ENCODE measurements around the gene FCHSD1.
A peak's percentile ranks its signal among the peaks of the same experiment; 100 is the strongest.

The FCHSD1 gene

DNA sequence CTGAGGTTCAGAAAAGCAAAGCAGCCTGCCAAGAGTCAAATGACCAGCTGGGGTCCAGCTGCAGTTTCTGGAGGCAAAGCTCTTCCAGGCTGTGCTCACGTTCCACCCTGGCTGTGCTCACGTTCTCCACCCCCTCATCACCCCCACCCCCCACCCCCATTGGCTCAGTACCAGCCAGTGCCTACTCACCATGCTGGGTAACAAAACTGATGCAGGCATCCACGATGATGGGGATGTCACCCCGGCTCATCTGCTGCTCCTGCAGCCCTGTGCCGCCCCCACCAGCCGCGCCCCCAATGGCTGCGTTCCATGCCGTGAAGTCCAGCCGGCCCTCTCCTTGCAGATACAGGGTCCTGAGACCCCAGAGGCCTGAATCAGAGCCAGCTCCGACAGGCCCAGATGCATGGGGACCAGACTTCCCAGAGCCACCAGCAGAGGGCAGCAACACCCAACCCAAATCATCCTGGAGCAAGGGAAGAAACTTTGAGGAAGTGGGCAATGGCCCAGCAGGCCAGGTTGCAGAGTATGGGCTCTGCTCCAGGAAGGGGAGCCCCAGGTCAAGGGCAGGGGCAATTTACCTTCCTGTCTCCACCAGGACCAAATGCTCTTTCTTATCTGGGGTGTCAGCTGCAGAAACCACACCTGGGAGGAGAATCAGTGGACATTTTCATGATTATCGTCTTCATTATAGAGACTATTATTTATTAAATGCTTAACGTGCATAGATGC, 13.7 kb upstream of the FCHSD1 start:
- Histone ChIP-seq H3K27me3 (ENCODE audit: insufficient read depth, poor library complexity, severe bottlenecking) (no peaks in the 10 kb centered on the region), H3K4me3 (replicated peaks; ENCODE audit: insufficient read depth, low read length) (no peak overlapping the region), H3K27ac (replicated peaks) (peak overlapping the region; percentile 8; the same call in 1 of the 2 replicates)
- DNase-seq (ENCODE audit: low read depth in 1 of 2, low spot score in 1 of 2), result peak; percentile 70 to 85
- TF ChIP-seq POLR2AphosphoS5 (IDR thresholded peaks at IDR 0.05; ENCODE audit: low read depth), result no peak
- TF ChIP-seq, protein P1, sequence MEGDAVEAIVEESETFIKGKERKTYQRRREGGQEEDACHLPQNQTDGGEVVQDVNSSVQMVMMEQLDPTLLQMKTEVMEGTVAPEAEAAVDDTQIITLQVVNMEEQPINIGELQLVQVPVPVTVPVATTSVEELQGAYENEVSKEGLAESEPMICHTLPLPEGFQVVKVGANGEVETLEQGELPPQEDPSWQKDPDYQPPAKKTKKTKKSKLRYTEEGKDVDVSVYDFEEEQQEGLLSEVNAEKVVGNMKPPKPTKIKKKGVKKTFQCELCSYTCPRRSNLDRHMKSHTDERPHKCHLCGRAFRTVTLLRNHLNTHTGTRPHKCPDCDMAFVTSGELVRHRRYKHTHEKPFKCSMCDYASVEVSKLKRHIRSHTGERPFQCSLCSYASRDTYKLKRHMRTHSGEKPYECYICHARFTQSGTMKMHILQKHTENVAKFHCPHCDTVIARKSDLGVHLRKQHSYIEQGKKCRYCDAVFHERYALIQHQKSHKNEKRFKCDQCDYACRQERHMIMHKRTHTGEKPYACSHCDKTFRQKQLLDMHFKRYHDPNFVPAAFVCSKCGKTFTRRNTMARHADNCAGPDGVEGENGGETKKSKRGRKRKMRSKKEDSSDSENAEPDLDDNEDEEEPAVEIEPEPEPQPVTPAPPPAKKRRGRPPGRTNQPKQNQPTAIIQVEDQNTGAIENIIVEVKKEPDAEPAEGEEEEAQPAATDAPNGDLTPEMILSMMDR (IDR thresholded peaks at IDR 0.05; ENCODE audit: insufficient read depth, low read length), result peak; percentile 88
- TF ChIP-seq GABPA (IDR thresholded peaks at IDR 0.05; ENCODE audit: low read depth), result no peak
- TF ChIP-seq, protein P2, sequence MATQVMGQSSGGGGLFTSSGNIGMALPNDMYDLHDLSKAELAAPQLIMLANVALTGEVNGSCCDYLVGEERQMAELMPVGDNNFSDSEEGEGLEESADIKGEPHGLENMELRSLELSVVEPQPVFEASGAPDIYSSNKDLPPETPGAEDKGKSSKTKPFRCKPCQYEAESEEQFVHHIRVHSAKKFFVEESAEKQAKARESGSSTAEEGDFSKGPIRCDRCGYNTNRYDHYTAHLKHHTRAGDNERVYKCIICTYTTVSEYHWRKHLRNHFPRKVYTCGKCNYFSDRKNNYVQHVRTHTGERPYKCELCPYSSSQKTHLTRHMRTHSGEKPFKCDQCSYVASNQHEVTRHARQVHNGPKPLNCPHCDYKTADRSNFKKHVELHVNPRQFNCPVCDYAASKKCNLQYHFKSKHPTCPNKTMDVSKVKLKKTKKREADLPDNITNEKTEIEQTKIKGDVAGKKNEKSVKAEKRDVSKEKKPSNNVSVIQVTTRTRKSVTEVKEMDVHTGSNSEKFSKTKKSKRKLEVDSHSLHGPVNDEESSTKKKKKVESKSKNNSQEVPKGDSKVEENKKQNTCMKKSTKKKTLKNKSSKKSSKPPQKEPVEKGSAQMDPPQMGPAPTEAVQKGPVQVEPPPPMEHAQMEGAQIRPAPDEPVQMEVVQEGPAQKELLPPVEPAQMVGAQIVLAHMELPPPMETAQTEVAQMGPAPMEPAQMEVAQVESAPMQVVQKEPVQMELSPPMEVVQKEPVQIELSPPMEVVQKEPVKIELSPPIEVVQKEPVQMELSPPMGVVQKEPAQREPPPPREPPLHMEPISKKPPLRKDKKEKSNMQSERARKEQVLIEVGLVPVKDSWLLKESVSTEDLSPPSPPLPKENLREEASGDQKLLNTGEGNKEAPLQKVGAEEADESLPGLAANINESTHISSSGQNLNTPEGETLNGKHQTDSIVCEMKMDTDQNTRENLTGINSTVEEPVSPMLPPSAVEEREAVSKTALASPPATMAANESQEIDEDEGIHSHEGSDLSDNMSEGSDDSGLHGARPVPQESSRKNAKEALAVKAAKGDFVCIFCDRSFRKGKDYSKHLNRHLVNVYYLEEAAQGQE (IDR thresholded peaks at IDR 0.05; ENCODE audit: insufficient replicate concordance, low read depth), result no peak
- TF ChIP-seq SPI1 (IDR thresholded peaks at IDR 0.05; ENCODE audit: borderline replicate concordance, low read depth), result peak; percentile 99

DNA sequence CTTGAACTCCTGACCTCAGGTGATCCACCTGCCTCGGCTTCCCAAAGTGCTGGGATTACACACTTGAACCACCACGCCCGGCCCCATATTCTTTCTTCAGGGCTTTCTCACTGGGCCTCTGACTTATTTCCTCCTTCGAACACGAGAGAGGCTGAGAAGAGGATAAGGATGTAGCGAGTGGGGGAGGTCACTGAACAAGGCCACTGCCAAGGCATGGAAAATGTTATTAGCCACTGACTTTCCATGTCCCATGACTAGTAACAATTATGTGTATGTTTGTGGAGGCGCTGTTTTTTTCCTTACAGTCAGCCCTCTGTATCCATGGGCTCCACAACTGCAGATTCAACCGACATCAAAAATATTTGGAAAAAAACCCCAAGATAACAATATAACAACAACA, 12.3 kb upstream of the FCHSD1 start:
- no peak for DNase-seq (ENCODE audit: low read depth in 1 of 2, low spot score in 1 of 2)
- Histone ChIP-seq H3K27ac (replicated peaks) (no peak overlapping the region), H3K27me3 (ENCODE audit: insufficient read depth, poor library complexity, severe bottlenecking) (no peaks in the 10 kb centered on the region), H3K4me3 (replicated peaks; ENCODE audit: insufficient read depth, low read length) (no peak overlapping the region)
- no peak for TF ChIP-seq SPI1 (IDR thresholded peaks at IDR 0.05; ENCODE audit: borderline replicate concordance, low read depth)
- TF ChIP-seq, protein P1 (IDR thresholded peaks at IDR 0.05; ENCODE audit: insufficient read depth, low read length), result no peak
- TF ChIP-seq GABPA (IDR thresholded peaks at IDR 0.05; ENCODE audit: low read depth), result no peak
- no peak for TF ChIP-seq POLR2AphosphoS5 (IDR thresholded peaks at IDR 0.05; ENCODE audit: low read depth)
- TF ChIP-seq, protein P2 (IDR thresholded peaks at IDR 0.05; ENCODE audit: insufficient replicate concordance, low read depth), result no peak

DNA sequence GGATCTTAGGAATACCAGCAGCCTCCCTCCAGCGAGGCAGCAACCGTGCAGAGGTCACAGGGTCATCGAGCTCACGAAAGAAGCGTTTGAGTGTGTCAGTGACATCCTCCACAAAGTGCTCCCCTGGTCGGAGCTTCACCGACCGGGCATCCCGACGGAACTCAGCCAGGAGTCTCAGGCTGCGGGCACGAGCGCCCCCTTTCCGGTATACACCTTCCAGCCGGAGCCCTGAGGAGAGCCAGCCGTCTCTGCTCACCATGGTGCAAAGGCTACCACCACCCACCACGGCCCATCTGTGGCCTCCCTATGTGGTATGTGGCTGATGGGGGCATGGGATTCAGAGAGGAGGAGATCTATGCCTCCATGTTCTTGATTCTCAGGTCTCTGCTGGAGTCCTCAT, 10.8 kb upstream of the FCHSD1 start:
- H3K27ac ChIP-seq (replicated peaks), result no peak overlapping the region
- no peaks in the 10 kb centered on the region for H3K27me3 ChIP-seq (ENCODE audit: insufficient read depth, poor library complexity, severe bottlenecking)
- no peak overlapping the region for H3K4me3 ChIP-seq (replicated peaks; ENCODE audit: insufficient read depth, low read length)
- no peak for DNase-seq (ENCODE audit: low read depth in 1 of 2, low spot score in 1 of 2)
- TF ChIP-seq SPI1 (IDR thresholded peaks at IDR 0.05; ENCODE audit: borderline replicate concordance, low read depth) (no peak), GABPA (IDR thresholded peaks at IDR 0.05; ENCODE audit: low read depth) (no peak), POLR2AphosphoS5 (IDR thresholded peaks at IDR 0.05; ENCODE audit: low read depth) (no peak)
- TF ChIP-seq, protein P1 (IDR thresholded peaks at IDR 0.05; ENCODE audit: insufficient read depth, low read length), result no peak
- TF ChIP-seq, protein P2 (IDR thresholded peaks at IDR 0.05; ENCODE audit: insufficient replicate concordance, low read depth), result no peak
